ENCODE measurements around the gene LARP1.
A peak's percentile ranks its signal among the peaks of the same experiment; 100 is the strongest.

LARP1 gene

GRCh38 chr5:154849264-154849785 lies 94.1 kb downstream of the LARP1 start:
- Mint-ChIP-seq H3K27ac (no peak overlapping the region), H3K9me3 (no peaks in the 10 kb centered on the region), H3K27me3 (no peaks in the 10 kb centered on the region), H3K4me1 (peaks cover 8 to 18% of the 10 kb centered on the region in 2 donors), H3K4me3 (no peak overlapping the region), H3K36me3 (peaks cover 10 to 21% of the 10 kb centered on the region in 2 donors)
- DNase-seq (no peak), ATAC-seq (replicated peaks) (no peak)

- Mint-ChIP-seq H3K27ac (peak overlapping the region; percentile 17), H3K36me3 (peaks cover 10 to 21% of the 10 kb centered on the region in 2 donors), H3K27me3 (no peaks in the 10 kb centered on the region), H3K9me3 (no peaks in the 10 kb centered on the region), H3K4me3 (no peak overlapping the region), H3K4me1 (peaks cover 8 to 18% of the 10 kb centered on the region in 2 donors)
- ATAC-seq (replicated peaks) (peak in 1 of 2 donors; percentile 19), DNase-seq (no peak)
These were observed 94.6 kb downstream of the LARP1 start for GRCh38 chr5:154849791-154850201.

GRCh38 chr5:154850255-154851062 lies 95.3 kb downstream of the LARP1 start, which contains the start of gene FAXDC2:
Gene FAXDC2, minus strand, starts transcription at chr5:154850603. Its CDS starts 12,425 bp downstream, at chr5:154838178.
- H3K36me3 Mint-ChIP-seq, result peaks cover 7 to 18% of the 10 kb centered on the region in 2 donors
- ATAC-seq (replicated peaks) (peak; percentile 75), DNase-seq (no peak)
- H3K27me3 Mint-ChIP-seq, result no peaks in the 10 kb centered on the region
- H3K27ac Mint-ChIP-seq, result peak within 1 kb of the TSS; percentile 17
- H3K9me3 Mint-ChIP-seq, result no peaks in the 10 kb centered on the region
- H3K4me1 Mint-ChIP-seq, result peaks cover 8 to 18% of the 10 kb centered on the region in 2 donors
- peak within 1 kb of the TSS; percentile 3 to 21 for H3K4me3 Mint-ChIP-seq

- ATAC-seq (replicated peaks), result no peak
- Mint-ChIP-seq H3K27ac (no peak overlapping the region), H3K27me3 (no peaks in the 10 kb centered on the region), H3K9me3 (no peaks in the 10 kb centered on the region), H3K4me3 (no peak overlapping the region), H3K4me1 (peaks cover 8 to 18% of the 10 kb centered on the region in 2 donors), H3K36me3 (peaks cover 6 to 11% of the 10 kb centered on the region in 2 donors)
- DNase-seq, result no peak
These were observed 96.2 kb downstream of the LARP1 start for GRCh38 chr5:154851351-154851750.

- peaks cover 23 to 42% of the 10 kb centered on the region in 2 donors for H3K4me1 Mint-ChIP-seq
- peak; percentile 81 for DNase-seq
- H3K27me3 Mint-ChIP-seq, result no peaks in the 10 kb centered on the region
- peak overlapping the region; percentile 98 for H3K27ac Mint-ChIP-seq
- H3K9me3 Mint-ChIP-seq, result no peaks in the 10 kb centered on the region
- peak; percentile 64 to 70 for ATAC-seq (replicated peaks)
- H3K4me3 Mint-ChIP-seq, result peak overlapping the region; percentile 94 to 97
- peaks cover 15 to 21% of the 10 kb centered on the region in 2 donors for H3K36me3 Mint-ChIP-seq
These were observed 102.5 kb downstream of the LARP1 start for GRCh38 chr5:154857530-154858296.

GRCh38 chr5:154858297-154858971 lies 103.3 kb downstream of the LARP1 start, which contains the start of gene CNOT8:
Gene CNOT8, plus strand, starts transcription at chr5:154858627. Its CDS starts 4,652 bp downstream, at chr5:154863279.
- peak within 1 kb of the TSS; percentile 94 to 97 for H3K4me3 Mint-ChIP-seq
- H3K4me1 Mint-ChIP-seq, result peaks cover 29 to 49% of the 10 kb centered on the region in 2 donors
- peak within 1 kb of the TSS; percentile 98 for H3K27ac Mint-ChIP-seq
- DNase-seq (peak; percentile 98), ATAC-seq (replicated peaks) (peak; percentile 85 to 87)
- H3K9me3 Mint-ChIP-seq, result no peaks in the 10 kb centered on the region
- peaks cover 21 to 27% of the 10 kb centered on the region in 2 donors for H3K36me3 Mint-ChIP-seq
- no peaks in the 10 kb centered on the region for H3K27me3 Mint-ChIP-seq

GRCh38 chr5:154858972-154859871 lies 104.0 kb downstream of the LARP1 start:
- Mint-ChIP-seq H3K4me1 (peaks cover 30 to 53% of the 10 kb centered on the region in 2 donors), H3K9me3 (no peaks in the 10 kb centered on the region), H3K27me3 (no peaks in the 10 kb centered on the region), H3K36me3 (peaks cover 16 to 21% of the 10 kb centered on the region in 2 donors), H3K4me3 (peak overlapping the region; percentile 94 to 97), H3K27ac (peak overlapping the region; percentile 98)
- no peak for DNase-seq
- peak; percentile 24 to 25 for ATAC-seq (replicated peaks)

- Mint-ChIP-seq H3K27ac (peak overlapping the region; percentile 76), H3K27me3 (no peaks in the 10 kb centered on the region), H3K36me3 (peaks cover 21 to 22% of the 10 kb centered on the region in 2 donors), H3K9me3 (no peaks in the 10 kb centered on the region), H3K4me3 (peak overlapping the region; percentile 94 to 97), H3K4me1 (peaks cover 30 to 58% of the 10 kb centered on the region in 2 donors)
- ATAC-seq (replicated peaks) (no peak), DNase-seq (no peak)
These were observed 104.9 kb downstream of the LARP1 start for GRCh38 chr5:154860123-154860522.

GRCh38 chr5:154860765-154861164 lies 105.6 kb downstream of the LARP1 start:
- Mint-ChIP-seq H3K36me3 (peaks cover 28% of the 10 kb centered on the region in 2 donors), H3K27me3 (no peaks in the 10 kb centered on the region), H3K9me3 (no peaks in the 10 kb centered on the region), H3K27ac (peak overlapping the region; percentile 84), H3K4me3 (peak overlapping the region; percentile 94 to 97), H3K4me1 (peaks cover 30 to 58% of the 10 kb centered on the region in 2 donors)
- DNase-seq, result no peak
- ATAC-seq (replicated peaks), result no peak

GRCh38 chr5:154861946-154862345 lies 106.8 kb downstream of the LARP1 start:
- peak overlapping the region in 1 of 2 donors; percentile 61 for H3K4me3 Mint-ChIP-seq
- no peak for ATAC-seq (replicated peaks)
- peak overlapping the region; percentile 59 for H3K27ac Mint-ChIP-seq
- H3K4me1 Mint-ChIP-seq, result peaks cover 29 to 54% of the 10 kb centered on the region in 2 donors
- H3K36me3 Mint-ChIP-seq, result peaks cover 34% of the 10 kb centered on the region in 2 donors
- no peak for DNase-seq
- H3K27me3 Mint-ChIP-seq, result no peaks in the 10 kb centered on the region
- H3K9me3 Mint-ChIP-seq, result no peaks in the 10 kb centered on the region

- Mint-ChIP-seq H3K27ac (peak overlapping the region; percentile 11), H3K4me1 (peaks cover 26 to 49% of the 10 kb centered on the region in 2 donors), H3K4me3 (peak overlapping the region; percentile 23 to 56), H3K27me3 (no peaks in the 10 kb centered on the region), H3K36me3 (peaks cover 34 to 38% of the 10 kb centered on the region in 2 donors), H3K9me3 (no peaks in the 10 kb centered on the region)
- DNase-seq, result no peak
- no peak for ATAC-seq (replicated peaks)
These were observed 107.6 kb downstream of the LARP1 start for GRCh38 chr5:154862766-154863165.

GRCh38 chr5:154863291-154864080 lies 108.3 kb downstream of the LARP1 start:
- ATAC-seq (replicated peaks), result no peak
- no peaks in the 10 kb centered on the region for H3K27me3 Mint-ChIP-seq
- H3K27ac Mint-ChIP-seq, result no peak overlapping the region
- no peak overlapping the region for H3K4me3 Mint-ChIP-seq
- peaks cover 26 to 50% of the 10 kb centered on the region in 2 donors for H3K4me1 Mint-ChIP-seq
- H3K36me3 Mint-ChIP-seq, result peaks cover 33 to 41% of the 10 kb centered on the region in 2 donors
- H3K9me3 Mint-ChIP-seq, result no peaks in the 10 kb centered on the region
- DNase-seq, result no peak

Data from stimulated activated naive B cell treated with anti-CD40 and anti-IgM and Interleukin-4, amounts not matched to agents 10 μg/mL and 1 μg/mL and 100 μg/mL, for 72 hours (primary cell).